Measurements from ENCODE around the gene GABBR2. TPM values are rescaled to one million over a fixed set of nuclear protein-coding genes. Genes with fewer than 3 reads are reported as not detected.
A peak's percentile ranks its signal among the peaks of the same experiment; 100 is the strongest.
"Not testable (repeated sequence)": the region's sequence is repeated elsewhere in the genome, so short reads cannot be mapped to it uniquely, and the experiment has no call there.

Gene GABBR2
- total RNA-seq, 1 donor from 2014 or later = 116 TPM

DNA sequence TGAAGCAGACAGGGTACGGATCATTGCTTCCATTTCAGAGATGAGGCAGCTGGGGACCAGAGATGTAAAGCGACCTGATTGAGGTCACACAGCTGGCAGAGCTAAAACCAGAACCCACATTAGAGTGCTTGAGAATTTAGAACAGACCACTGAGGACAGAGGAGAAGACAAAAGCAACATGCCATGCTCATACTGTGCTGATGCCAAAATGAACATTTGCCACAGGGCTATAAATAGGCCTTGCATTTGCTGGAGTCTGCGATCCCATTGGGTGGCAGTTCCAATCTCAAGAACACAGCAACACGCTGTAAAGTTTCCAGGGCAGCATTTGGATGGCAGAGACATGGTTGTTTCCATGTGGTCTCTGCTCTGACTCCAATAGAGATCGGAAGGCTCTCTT, 230.9 kb downstream of the GABBR2 start:
- Mint-ChIP-seq H3K27ac (ENCODE audit: unreplicated experiment) (no peak overlapping the region), H3K27me3 (ENCODE audit: unreplicated experiment) (peaks cover 2% of the 10 kb centered on the region), H3K9me3 (ENCODE audit: unreplicated experiment) (peaks cover 3% of the 10 kb centered on the region), H3K36me3 (ENCODE audit: unreplicated experiment) (peaks cover 30% of the 10 kb centered on the region), H3K4me3 (ENCODE audit: unreplicated experiment) (no peak overlapping the region), H3K4me1 (ENCODE audit: low read depth, unreplicated experiment) (peaks cover 2% of the 10 kb centered on the region)
- DNase-seq = no peak
- TF ChIP-seq, protein P1, sequence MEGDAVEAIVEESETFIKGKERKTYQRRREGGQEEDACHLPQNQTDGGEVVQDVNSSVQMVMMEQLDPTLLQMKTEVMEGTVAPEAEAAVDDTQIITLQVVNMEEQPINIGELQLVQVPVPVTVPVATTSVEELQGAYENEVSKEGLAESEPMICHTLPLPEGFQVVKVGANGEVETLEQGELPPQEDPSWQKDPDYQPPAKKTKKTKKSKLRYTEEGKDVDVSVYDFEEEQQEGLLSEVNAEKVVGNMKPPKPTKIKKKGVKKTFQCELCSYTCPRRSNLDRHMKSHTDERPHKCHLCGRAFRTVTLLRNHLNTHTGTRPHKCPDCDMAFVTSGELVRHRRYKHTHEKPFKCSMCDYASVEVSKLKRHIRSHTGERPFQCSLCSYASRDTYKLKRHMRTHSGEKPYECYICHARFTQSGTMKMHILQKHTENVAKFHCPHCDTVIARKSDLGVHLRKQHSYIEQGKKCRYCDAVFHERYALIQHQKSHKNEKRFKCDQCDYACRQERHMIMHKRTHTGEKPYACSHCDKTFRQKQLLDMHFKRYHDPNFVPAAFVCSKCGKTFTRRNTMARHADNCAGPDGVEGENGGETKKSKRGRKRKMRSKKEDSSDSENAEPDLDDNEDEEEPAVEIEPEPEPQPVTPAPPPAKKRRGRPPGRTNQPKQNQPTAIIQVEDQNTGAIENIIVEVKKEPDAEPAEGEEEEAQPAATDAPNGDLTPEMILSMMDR (IDR thresholded peaks at IDR 0.05; ENCODE audit: partially characterized antibody, unreplicated experiment) = no peak

DNA sequence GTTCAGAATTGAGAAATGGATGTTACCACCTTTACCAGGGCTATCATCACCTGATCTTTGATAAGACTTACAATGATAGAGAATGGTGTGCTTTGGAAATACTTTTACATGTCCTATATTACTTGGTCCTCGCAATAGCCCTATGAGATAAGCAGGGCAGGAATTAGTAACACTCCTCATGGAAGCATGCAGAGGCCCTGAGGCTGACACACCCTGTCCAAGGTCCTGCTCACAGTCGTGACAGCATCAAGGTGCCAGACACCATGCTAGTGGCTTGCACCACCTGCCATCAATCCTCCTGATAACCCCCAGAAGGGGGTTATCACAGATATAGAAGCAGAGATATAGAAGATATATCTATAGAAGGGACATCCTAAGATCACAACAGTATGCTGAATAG, 236.5 kb downstream of the GABBR2 start:
- DNase-seq = no peak
- no peak overlapping the region for H3K27ac Mint-ChIP-seq (ENCODE audit: unreplicated experiment)
- H3K27me3 Mint-ChIP-seq (ENCODE audit: unreplicated experiment) = peaks cover 2% of the 10 kb centered on the region
- no peak overlapping the region for H3K4me3 Mint-ChIP-seq (ENCODE audit: unreplicated experiment)
- no peaks in the 10 kb centered on the region for H3K4me1 Mint-ChIP-seq (ENCODE audit: low read depth, unreplicated experiment)
- TF ChIP-seq, protein P1 (IDR thresholded peaks at IDR 0.05; ENCODE audit: partially characterized antibody, unreplicated experiment) = no peak
- H3K9me3 Mint-ChIP-seq (ENCODE audit: unreplicated experiment) = peaks cover 2% of the 10 kb centered on the region
- H3K36me3 Mint-ChIP-seq (ENCODE audit: unreplicated experiment) = peaks cover 39% of the 10 kb centered on the region

DNA sequence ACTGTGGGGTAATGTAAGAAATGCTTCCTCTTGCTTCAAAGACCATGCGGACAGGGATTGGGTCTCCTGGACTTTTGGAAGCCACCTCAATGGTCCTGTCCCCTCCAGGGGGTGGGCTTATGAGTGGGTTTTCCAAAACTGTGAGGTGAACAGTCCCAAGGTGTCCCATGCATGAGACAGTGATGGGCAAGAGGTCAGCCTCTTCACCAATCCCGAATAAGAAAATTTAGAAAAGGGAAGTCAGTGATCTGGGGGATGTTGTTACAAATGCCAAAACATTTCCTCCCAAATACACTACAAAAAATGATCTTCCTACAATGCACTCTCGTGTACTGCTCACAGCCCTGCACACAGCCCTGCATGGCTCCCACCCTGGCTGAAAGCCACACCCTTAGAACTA, 237.6 kb downstream of the GABBR2 start:
- H3K27ac Mint-ChIP-seq (ENCODE audit: unreplicated experiment) = no peak overlapping the region
- H3K4me1 Mint-ChIP-seq (ENCODE audit: low read depth, unreplicated experiment) = no peaks in the 10 kb centered on the region
- peaks cover 2% of the 10 kb centered on the region for H3K9me3 Mint-ChIP-seq (ENCODE audit: unreplicated experiment)
- H3K4me3 Mint-ChIP-seq (ENCODE audit: unreplicated experiment) = no peak overlapping the region
- peaks cover 43% of the 10 kb centered on the region for H3K36me3 Mint-ChIP-seq (ENCODE audit: unreplicated experiment)
- H3K27me3 Mint-ChIP-seq (ENCODE audit: unreplicated experiment) = peaks cover 3% of the 10 kb centered on the region
- TF ChIP-seq, protein P1 (IDR thresholded peaks at IDR 0.05; ENCODE audit: partially characterized antibody, unreplicated experiment) = no peak
- no peak for DNase-seq

DNA sequence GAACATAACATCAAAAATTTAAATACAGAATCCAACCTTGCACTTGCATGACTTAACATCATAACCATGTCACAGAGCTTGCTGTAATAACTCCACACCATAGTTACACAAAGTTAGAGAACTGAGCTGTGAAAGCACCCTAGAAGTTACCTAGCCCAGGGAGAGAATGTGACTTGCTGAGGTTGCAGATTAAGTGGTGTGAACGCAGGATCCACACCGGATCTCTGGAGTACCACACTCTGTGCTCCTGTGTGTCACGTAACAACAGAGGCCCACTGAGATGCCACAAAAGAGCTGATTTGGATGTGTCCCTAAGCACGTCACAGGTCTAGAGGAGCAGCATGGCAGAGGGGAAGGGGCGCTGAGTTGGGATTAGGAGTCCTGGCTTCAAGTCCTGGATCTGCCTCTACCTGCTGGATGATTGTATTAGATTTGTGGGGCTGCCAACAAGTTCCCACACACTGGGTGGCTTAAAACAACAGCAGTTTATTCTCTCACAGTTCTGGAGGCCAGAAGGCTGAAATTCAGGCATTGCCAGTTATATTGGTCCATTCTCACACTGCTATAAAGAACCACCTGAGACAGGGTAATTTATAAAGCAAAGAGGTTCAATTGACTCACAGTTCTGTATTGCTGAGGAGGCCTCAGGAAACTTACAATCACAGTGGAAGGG, 240.0 kb downstream of the GABBR2 start:
- no peak overlapping the region for H3K4me3 Mint-ChIP-seq (ENCODE audit: unreplicated experiment)

DNA sequence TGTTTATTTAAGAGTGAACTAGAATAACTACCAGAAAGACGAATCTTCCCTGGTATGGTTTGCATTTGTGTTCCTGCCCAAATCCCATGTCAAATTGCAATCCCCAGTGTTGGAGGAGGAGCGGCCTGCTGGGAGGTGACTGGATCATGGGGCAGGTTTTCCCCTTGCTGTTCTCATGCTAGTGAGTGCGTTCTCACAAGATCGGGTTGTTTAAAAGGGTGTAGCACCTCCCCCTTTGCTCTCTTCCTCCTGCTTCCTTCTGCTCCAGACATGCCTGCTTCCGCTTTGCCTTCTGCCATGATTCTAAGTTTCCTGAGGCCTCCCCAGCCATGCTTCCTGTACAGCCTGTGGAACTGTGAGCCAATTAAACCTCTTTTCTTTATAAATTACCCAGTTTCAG, 242.9 kb downstream of the GABBR2 start:
- H3K4me1 Mint-ChIP-seq (ENCODE audit: low read depth, unreplicated experiment) = peaks cover 10% of the 10 kb centered on the region
- peaks cover 67% of the 10 kb centered on the region for H3K36me3 Mint-ChIP-seq (ENCODE audit: unreplicated experiment)
- H3K27me3 Mint-ChIP-seq (ENCODE audit: unreplicated experiment) = peaks cover 5% of the 10 kb centered on the region
- no peak for DNase-seq
- TF ChIP-seq, protein P1 (IDR thresholded peaks at IDR 0.05; ENCODE audit: partially characterized antibody, unreplicated experiment) = no peak
- H3K9me3 Mint-ChIP-seq (ENCODE audit: unreplicated experiment) = peaks cover 22% of the 10 kb centered on the region
- H3K4me3 Mint-ChIP-seq (ENCODE audit: unreplicated experiment) = no peak overlapping the region
- H3K27ac Mint-ChIP-seq (ENCODE audit: unreplicated experiment) = peak overlapping the region; percentile 60

More for the DNA sequence above, 240.0 kb downstream of the GABBR2 start:
- no peak overlapping the region for H3K27ac Mint-ChIP-seq (ENCODE audit: unreplicated experiment)
- TF ChIP-seq, protein P1 (IDR thresholded peaks at IDR 0.05; ENCODE audit: partially characterized antibody, unreplicated experiment) = no peak
- H3K4me1 Mint-ChIP-seq (ENCODE audit: low read depth, unreplicated experiment) = peaks cover 10% of the 10 kb centered on the region
- peaks cover 5% of the 10 kb centered on the region for H3K27me3 Mint-ChIP-seq (ENCODE audit: unreplicated experiment)
- DNase-seq = no peak
- peaks cover 54% of the 10 kb centered on the region for H3K36me3 Mint-ChIP-seq (ENCODE audit: unreplicated experiment)
- H3K9me3 Mint-ChIP-seq (ENCODE audit: unreplicated experiment) = peaks cover 2% of the 10 kb centered on the region

DNA sequence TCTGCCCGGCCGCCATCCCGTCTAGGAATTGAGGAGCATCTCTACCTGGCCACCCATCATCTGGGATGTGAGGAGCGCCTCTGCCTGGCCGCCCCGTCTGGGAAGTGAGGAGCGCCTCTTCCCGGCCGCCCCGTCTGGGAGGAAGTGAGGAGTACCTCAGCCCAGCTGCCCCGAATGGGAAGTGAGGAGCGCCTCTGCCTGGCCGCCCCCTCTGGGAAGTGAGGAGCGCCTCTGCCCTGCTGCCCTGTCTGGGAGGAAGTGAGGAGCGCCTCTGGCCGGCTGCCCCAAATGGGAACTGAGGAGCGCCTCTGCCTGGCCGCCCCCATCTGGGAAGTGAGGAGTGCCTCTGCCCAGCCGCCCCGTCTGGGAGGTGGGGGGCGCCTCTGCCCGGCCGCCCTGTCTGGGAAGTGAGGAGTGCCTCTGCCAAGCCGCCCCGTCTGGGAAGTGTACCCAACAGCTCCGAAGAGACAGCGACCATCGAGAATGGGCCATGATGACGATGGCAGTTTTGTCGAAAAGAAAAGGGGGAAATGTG, 244.5 kb downstream of the GABBR2 start:
- peaks cover 68% of the 10 kb centered on the region for H3K36me3 Mint-ChIP-seq (ENCODE audit: unreplicated experiment)
- not testable (repeated sequence) for H3K4me3 Mint-ChIP-seq (ENCODE audit: unreplicated experiment); DNase-seq; H3K27me3 Mint-ChIP-seq (ENCODE audit: unreplicated experiment); H3K27ac Mint-ChIP-seq (ENCODE audit: unreplicated experiment)
- H3K9me3 Mint-ChIP-seq (ENCODE audit: unreplicated experiment) = peaks cover 29% of the 10 kb centered on the region
- peaks cover 10% of the 10 kb centered on the region for H3K4me1 Mint-ChIP-seq (ENCODE audit: low read depth, unreplicated experiment)
